Endothelial cell (in vitro differentiated cells): ENCODE data around the gene PLPPR1. TPM values are rescaled to one million over a fixed set of nuclear protein-coding genes. Genes with fewer than 3 reads are reported as not detected.

Source experiments
- DNase-seq: peaks from one replicate; pipeline ENCODE4 v3.0.0; 2021; ENCODE audit warnings: low spot score
- H3K27ac Mint-ChIP-seq: one replicate; pipeline ENCODE4 v1.8.0; 2021; ENCODE audit warnings: mixed read lengths, inconsistent platforms; ENCODE audit not compliant: unreplicated experiment
- H3K27me3 Mint-ChIP-seq: one replicate; pipeline ENCODE4 v1.8.0; 2021; ENCODE audit warnings: mild to moderate bottlenecking, moderate library complexity, mixed read lengths, inconsistent platforms; ENCODE audit not compliant: unreplicated experiment
- H3K36me3 Mint-ChIP-seq: one replicate; pipeline ENCODE4 v1.8.0; 2021; ENCODE audit warnings: mild to moderate bottlenecking, low read depth, mixed read lengths, inconsistent platforms; ENCODE audit not compliant: unreplicated experiment
- H3K4me1 Mint-ChIP-seq: one replicate; pipeline ENCODE4 v1.8.0; 2021; ENCODE audit warnings: mild to moderate bottlenecking, mixed read lengths, inconsistent platforms; ENCODE audit not compliant: unreplicated experiment
- H3K4me3 Mint-ChIP-seq: one replicate; pipeline ENCODE4 v1.8.0; 2021; ENCODE audit warnings: mild to moderate bottlenecking, mixed read lengths, inconsistent platforms; ENCODE audit not compliant: unreplicated experiment
- H3K9me3 Mint-ChIP-seq: one replicate; pipeline ENCODE4 v1.8.0; 2021; ENCODE audit warnings: mixed read lengths, inconsistent platforms; ENCODE audit not compliant: unreplicated experiment
- total RNA-seq: library from RNA; stranded (reverse); fragmentation: NEBNext Ultra II Directional; extraction: Animal tissue kit (Norgen Biotek cat#: 25700); gene quantifications from one replicate; pipeline ENCODE4 v1.2.1, GENCODE V29; 2021; ENCODE audit not compliant: unreplicated experiment
- TF ChIP-seq, protein P1 (sequence below): fragments of 200-600 bp; sonication (generic); IDR thresholded peaks from one replicate; pipeline ENCODE4 v1.5.0; 2021; ENCODE audit warnings: antibody characterized with exemption; ENCODE audit not compliant: unreplicated experiment

PLPPR1 gene
- total RNA-seq, 1 donor from 2014 or later: 0.15 TPM

DNA sequence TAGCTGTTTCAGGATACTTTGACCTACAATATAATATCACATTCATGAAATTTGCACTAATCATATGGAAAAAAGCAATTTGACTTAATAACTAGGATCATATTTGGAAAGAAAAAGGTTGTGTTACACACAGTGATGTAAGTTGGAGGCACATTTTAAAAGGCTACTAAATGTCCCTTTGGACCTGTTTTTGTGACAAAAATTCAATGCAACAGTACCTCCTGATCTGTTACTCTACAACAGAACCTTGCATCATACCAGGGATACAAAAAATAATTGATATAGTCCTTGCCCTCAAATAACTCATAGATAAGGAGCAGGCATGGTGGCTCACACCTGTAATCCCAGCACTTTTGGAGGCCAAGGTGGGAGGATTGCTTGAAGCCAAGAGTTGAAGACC lies 289.2 kb downstream of the PLPPR1 start:
- Mint-ChIP-seq H3K4me3 (no peak overlapping the region), H3K27ac (no peak overlapping the region), H3K27me3 (no peaks in the 10 kb centered on the region), H3K4me1 (peaks cover 21% of the 10 kb centered on the region), H3K36me3 (no peaks in the 10 kb centered on the region), H3K9me3 (no peaks in the 10 kb centered on the region)
- no peak for DNase-seq
- TF ChIP-seq, protein P1, sequence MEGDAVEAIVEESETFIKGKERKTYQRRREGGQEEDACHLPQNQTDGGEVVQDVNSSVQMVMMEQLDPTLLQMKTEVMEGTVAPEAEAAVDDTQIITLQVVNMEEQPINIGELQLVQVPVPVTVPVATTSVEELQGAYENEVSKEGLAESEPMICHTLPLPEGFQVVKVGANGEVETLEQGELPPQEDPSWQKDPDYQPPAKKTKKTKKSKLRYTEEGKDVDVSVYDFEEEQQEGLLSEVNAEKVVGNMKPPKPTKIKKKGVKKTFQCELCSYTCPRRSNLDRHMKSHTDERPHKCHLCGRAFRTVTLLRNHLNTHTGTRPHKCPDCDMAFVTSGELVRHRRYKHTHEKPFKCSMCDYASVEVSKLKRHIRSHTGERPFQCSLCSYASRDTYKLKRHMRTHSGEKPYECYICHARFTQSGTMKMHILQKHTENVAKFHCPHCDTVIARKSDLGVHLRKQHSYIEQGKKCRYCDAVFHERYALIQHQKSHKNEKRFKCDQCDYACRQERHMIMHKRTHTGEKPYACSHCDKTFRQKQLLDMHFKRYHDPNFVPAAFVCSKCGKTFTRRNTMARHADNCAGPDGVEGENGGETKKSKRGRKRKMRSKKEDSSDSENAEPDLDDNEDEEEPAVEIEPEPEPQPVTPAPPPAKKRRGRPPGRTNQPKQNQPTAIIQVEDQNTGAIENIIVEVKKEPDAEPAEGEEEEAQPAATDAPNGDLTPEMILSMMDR: no peak

DNA sequence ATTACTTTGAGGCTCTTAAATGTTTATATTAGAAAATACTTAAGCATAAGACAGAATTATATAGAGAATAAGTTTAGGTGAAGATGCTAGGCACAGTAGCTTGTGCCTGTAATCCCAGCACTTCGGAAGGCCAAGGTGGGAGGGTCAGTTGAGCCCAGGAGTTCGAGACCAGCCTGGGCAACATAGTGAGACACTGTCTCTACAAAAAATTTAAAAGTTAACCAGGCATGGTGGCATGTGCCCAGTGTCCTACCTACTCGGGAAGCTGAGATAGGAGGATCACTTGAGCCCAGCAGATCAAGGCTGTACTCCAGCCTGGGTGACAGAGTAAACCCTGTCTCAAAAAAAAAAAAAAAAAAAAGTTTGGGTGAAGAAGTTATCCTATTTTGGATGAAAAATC lies 294.6 kb downstream of the PLPPR1 start:
- H3K4me3 Mint-ChIP-seq: no peak overlapping the region
- no peaks in the 10 kb centered on the region for H3K27me3 Mint-ChIP-seq
- TF ChIP-seq, protein P1: no peak
- no peak overlapping the region for H3K27ac Mint-ChIP-seq
- DNase-seq: no peak
- peaks cover 4% of the 10 kb centered on the region for H3K36me3 Mint-ChIP-seq
- H3K4me1 Mint-ChIP-seq: no peaks in the 10 kb centered on the region
- H3K9me3 Mint-ChIP-seq: peaks cover 4% of the 10 kb centered on the region

DNA sequence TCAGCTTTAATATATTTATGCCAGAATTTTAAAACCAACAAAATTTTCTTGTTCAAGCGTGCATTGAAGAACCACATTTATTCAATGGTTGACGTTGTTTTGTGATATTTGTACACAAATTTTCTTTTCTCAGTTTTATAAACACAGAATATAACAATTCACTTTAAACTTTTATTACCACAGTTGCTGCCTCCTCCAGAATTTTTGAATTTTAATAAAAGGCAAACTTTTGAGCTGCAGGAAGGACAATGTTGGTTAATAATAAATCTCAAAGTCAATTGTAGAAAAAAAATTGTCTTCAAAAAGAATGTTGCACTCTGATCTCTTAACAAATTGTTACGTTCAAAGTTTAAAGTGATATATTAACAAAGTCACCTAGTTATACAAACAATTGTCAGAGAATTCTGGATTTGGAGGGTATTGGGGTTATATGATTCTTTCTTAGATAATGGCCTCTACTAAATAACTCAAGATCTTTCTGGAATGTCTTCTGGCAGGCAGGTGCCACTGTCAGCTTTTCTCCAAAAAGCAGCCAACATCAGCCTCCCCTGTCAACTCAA lies 295.8 kb downstream of the PLPPR1 start:
- no peak for DNase-seq
- Mint-ChIP-seq H3K36me3 (peaks cover 4% of the 10 kb centered on the region), H3K4me3 (no peak overlapping the region), H3K4me1 (no peaks in the 10 kb centered on the region), H3K27me3 (no peaks in the 10 kb centered on the region), H3K9me3 (peaks cover 4% of the 10 kb centered on the region), H3K27ac (no peak overlapping the region)
- TF ChIP-seq, protein P1: no peak

DNA sequence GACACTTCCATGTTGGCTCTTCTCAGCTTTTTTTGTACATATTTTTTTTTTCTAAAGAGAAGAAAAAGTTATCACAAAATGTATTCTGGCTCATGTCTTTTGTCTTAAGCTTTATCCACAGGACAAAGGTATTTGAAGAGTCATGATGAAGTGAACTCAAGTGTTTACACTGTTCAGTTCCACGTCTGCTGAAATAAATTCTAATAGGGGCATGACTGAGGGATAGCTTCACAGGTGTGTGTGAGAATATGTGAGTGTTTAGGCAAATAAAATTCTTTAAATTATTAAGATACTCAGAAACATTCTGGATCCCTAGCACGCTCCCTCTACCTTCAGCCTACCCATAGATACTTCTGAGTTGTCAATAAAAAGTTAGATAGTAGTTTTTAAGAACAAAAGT lies 296.5 kb downstream of the PLPPR1 start:
- Mint-ChIP-seq H3K27me3 (no peaks in the 10 kb centered on the region), H3K9me3 (peaks cover 4% of the 10 kb centered on the region), H3K4me3 (no peak overlapping the region), H3K36me3 (peaks cover 4% of the 10 kb centered on the region), H3K27ac (no peak overlapping the region), H3K4me1 (no peaks in the 10 kb centered on the region)
- TF ChIP-seq, protein P1: no peak
- DNase-seq: no peak

DNA sequence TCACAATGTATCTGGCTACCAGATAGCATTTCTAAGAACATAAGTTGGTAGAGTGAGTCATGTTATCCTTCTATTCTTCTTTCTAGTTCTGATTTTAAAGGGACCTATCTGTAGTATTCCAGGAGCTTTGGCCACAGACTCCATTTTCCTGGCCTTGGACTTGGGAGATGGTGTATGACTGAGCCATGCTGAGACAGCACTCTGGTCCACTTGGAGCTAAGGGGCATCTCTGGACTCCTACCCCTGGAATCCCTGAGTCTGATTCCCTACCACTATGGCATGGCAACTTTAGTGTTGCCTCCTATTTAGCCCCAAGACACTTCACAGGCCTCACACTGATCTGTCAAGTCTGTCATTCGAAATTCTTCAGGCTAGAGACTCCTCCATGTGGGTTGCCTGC lies 297.5 kb downstream of the PLPPR1 start:
- DNase-seq: no peak
- H3K9me3 Mint-ChIP-seq: peaks cover 4% of the 10 kb centered on the region
- H3K36me3 Mint-ChIP-seq: peaks cover 4% of the 10 kb centered on the region
- H3K27ac Mint-ChIP-seq: no peak overlapping the region
- H3K4me3 Mint-ChIP-seq: no peak overlapping the region
- TF ChIP-seq, protein P1: no peak
- no peaks in the 10 kb centered on the region for H3K27me3 Mint-ChIP-seq
- no peaks in the 10 kb centered on the region for H3K4me1 Mint-ChIP-seq
